DMS79 (cell line): ENCODE results near the gene CEMIP2.
"Not testable (repeated sequence)": the region's sequence is repeated elsewhere in the genome, so short reads cannot be mapped to it uniquely, and the experiment has no call there.

ENCODE experiments used
- DNase-seq: peaks from one replicate; lab custom pipeline; 2025; lab: John Stamatoyannopoulos, UW

CEMIP2 gene

GRCh38 chr9:71706176-71706575 lies 62.1 kb downstream of the CEMIP2 start:
- no peak for DNase-seq

- no peak for DNase-seq
These were observed 63.5 kb downstream of the CEMIP2 start for GRCh38 chr9:71704796-71705195.

- no peak for DNase-seq
These were observed 65.0 kb downstream of the CEMIP2 start for GRCh38 chr9:71703172-71703872.

- no peak for DNase-seq
These were observed 70.4 kb downstream of the CEMIP2 start for GRCh38 chr9:71697882-71698281.

- DNase-seq = no peak
These were observed 74.0 kb downstream of the CEMIP2 start for GRCh38 chr9:71694332-71694731.

- no peak for DNase-seq
These were observed 74.7 kb downstream of the CEMIP2 start for GRCh38 chr9:71693607-71694006.

GRCh38 chr9:71692337-71692736 lies 76.0 kb downstream of the CEMIP2 start:
- no peak for DNase-seq

- not testable (repeated sequence) for DNase-seq
These were observed 76.7 kb downstream of the CEMIP2 start for GRCh38 chr9:71691576-71691975.

- DNase-seq = no peak
These were observed 77.5 kb downstream of the CEMIP2 start for GRCh38 chr9:71690689-71691435.

GRCh38 chr9:71690063-71690688 lies 78.1 kb downstream of the CEMIP2 start:
- no peak for DNase-seq

- no peak for DNase-seq
These were observed 80.6 kb downstream of the CEMIP2 start for GRCh38 chr9:71687676-71688075.

- no peak for DNase-seq
These were observed 82.3 kb downstream of the CEMIP2 start for GRCh38 chr9:71685988-71686387.

GRCh38 chr9:71685394-71685793 lies 82.9 kb downstream of the CEMIP2 start:
- no peak for DNase-seq

- DNase-seq = no peak
These were observed 83.7 kb downstream of the CEMIP2 start for GRCh38 chr9:71684566-71684965.

- no peak for DNase-seq
These were observed 84.6 kb downstream of the CEMIP2 start for GRCh38 chr9:71683598-71684235.

GRCh38 chr9:71681708-71682272 lies 86.5 kb downstream of the CEMIP2 start:
- no peak for DNase-seq

- DNase-seq = no peak
These were observed 87.1 kb downstream of the CEMIP2 start for GRCh38 chr9:71681104-71681707.

- no peak for DNase-seq
These were observed 87.9 kb downstream of the CEMIP2 start for GRCh38 chr9:71680189-71680980.

- no peak for DNase-seq
These were observed 89.3 kb downstream of the CEMIP2 start for GRCh38 chr9:71678999-71679398.

GRCh38 chr9:71677209-71677608 lies 91.1 kb downstream of the CEMIP2 start:
- no peak for DNase-seq

- DNase-seq = no peak
These were observed 91.9 kb downstream of the CEMIP2 start for GRCh38 chr9:71676460-71676859.
